Fibroblast of skin of abdomen (primary cell): ENCODE results near the gene PHYH. TPM values are rescaled to one million over a fixed set of nuclear protein-coding genes. Genes with fewer than 3 reads are reported as not detected.
"Not testable (repeated sequence)": the region's sequence is repeated elsewhere in the genome, so short reads cannot be mapped to it uniquely, and the experiment has no call there.

Experiments used
- DNase-seq: peaks from one replicate; pipeline ENCODE4 v3.0.0-alpha.2; 2013
- polyA plus RNA-seq, 2 experiments: library from polyadenylated mRNA; unstranded; fragments of 120-200 nt; gene quantifications; one replicate each; pipeline ENCODE4 v1.2.1, GENCODE V29; 2013; ENCODE audit not compliant: insufficient read length in 2 of 2

The PHYH gene
- polyA plus RNA-seq (2013, experiment 1 of 2; ENCODE audit: insufficient read length), result 17.1 TPM
- 16.3 TPM for polyA plus RNA-seq (2013, experiment 2 of 2; ENCODE audit: insufficient read length)

- peak; percentile 76 for DNase-seq
Measured at GRCh38 chr10:13299437-13300287, at the start of gene PHYH. Gene PHYH, minus strand, starts transcription at chr10:13300064. Its CDS starts 22 bp downstream, at chr10:13300042.

GRCh38 chr10:13348216-13349017 lies 48.6 kb upstream of the PHYH start, which contains the start of gene SEPHS1:
Gene SEPHS1, minus strand, starts transcription at chr10:13348293. Its CDS starts 3,343 bp downstream, at chr10:13344950.
- DNase-seq, result peak; percentile 83

GRCh38 chr10:13347500-13348156 lies 47.8 kb upstream of the PHYH start:
- DNase-seq, result peak; percentile 85

GRCh38 chr10:13347043-13347499 lies 47.2 kb upstream of the PHYH start:
- peak; percentile 24 for DNase-seq

- DNase-seq, result peak; percentile 79
Measured at GRCh38 chr10:13346283-13347042, 46.6 kb upstream of the PHYH start.

GRCh38 chr10:13340626-13341376 lies 40.9 kb upstream of the PHYH start:
- no peak for DNase-seq

GRCh38 chr10:13340068-13340467 lies 40.2 kb upstream of the PHYH start:
- DNase-seq, result no peak

GRCh38 chr10:13338390-13339110 lies 38.7 kb upstream of the PHYH start:
- peak; percentile 90 for DNase-seq

- DNase-seq, result no peak
Measured at GRCh38 chr10:13337827-13338196, 37.9 kb upstream of the PHYH start.

- DNase-seq, result no peak
Measured at GRCh38 chr10:13337128-13337826, 37.4 kb upstream of the PHYH start.

GRCh38 chr10:13335881-13336280 lies 36.0 kb upstream of the PHYH start:
- no peak for DNase-seq

GRCh38 chr10:13334556-13334955 lies 34.7 kb upstream of the PHYH start:
- no peak for DNase-seq

GRCh38 chr10:13331646-13332045 lies 31.8 kb upstream of the PHYH start:
- peak; percentile 37 for DNase-seq

- not testable (repeated sequence) for DNase-seq
Measured at GRCh38 chr10:13330980-13331379, 31.1 kb upstream of the PHYH start.

- no peak for DNase-seq
Measured at GRCh38 chr10:13329565-13329964, 29.7 kb upstream of the PHYH start.

GRCh38 chr10:13328613-13329012 lies 28.7 kb upstream of the PHYH start:
- no peak for DNase-seq

GRCh38 chr10:13328126-13328525 lies 28.3 kb upstream of the PHYH start:
- DNase-seq, result no peak

- DNase-seq, result no peak
Measured at GRCh38 chr10:13327534-13327933, 27.7 kb upstream of the PHYH start.

GRCh38 chr10:13322615-13323148 lies 22.8 kb upstream of the PHYH start:
- no peak for DNase-seq
